ENCODE data around the gene SLC25A25. TPM values are rescaled to one million over a fixed set of nuclear protein-coding genes. Genes with fewer than 3 reads are reported as not detected.

SLC25A25 gene
- total and polyA plus RNA-seq, 2 of the 8 experiments (the other 6 are each of a cell fraction or from before 2014, with no cell fraction given) = 6.5 to 18.5 TPM

GRCh38 chr9:128055344-128056040 lies 12.5 kb upstream of the SLC25A25 start (continued):
- no peak for TF ChIP-seq CHD7 (IDR thresholded peaks at IDR 0.05; ENCODE audit: insufficient replicate concordance, low read length)
- TF ChIP-seq HDAC2 (IDR thresholded peaks at IDR 0.05; ENCODE audit: borderline replicate concordance in 1 of 2, low read depth in 2 of 2, low read length in 2 of 2) = no peak
- no peak for TF ChIP-seq RBBP5 (IDR thresholded peaks at IDR 0.05; ENCODE audit: borderline replicate concordance, low read depth, low read length)
- no peak for TF ChIP-seq SP2 (IDR thresholded peaks at IDR 0.05; ENCODE audit: low read length)
- TF ChIP-seq TAF1 (IDR thresholded peaks at IDR 0.05; ENCODE audit: low read depth, low read length) = no peak
- no peak for TF ChIP-seq SIRT6 (IDR thresholded peaks at IDR 0.05; ENCODE audit: low read length)
- no peak for TF ChIP-seq SAP30 (IDR thresholded peaks at IDR 0.05; ENCODE audit: insufficient read depth, insufficient replicate concordance, low read length)
- TF ChIP-seq RAD21 (IDR thresholded peaks at IDR 0.05 in 1 of 2, conservative IDR thresholded peaks at IDR 0.05 in 1 of 2; ENCODE audit: low read depth in 2 of 2, low read length in 2 of 2) = no peak
- no peak for TF ChIP-seq BRCA1 (IDR thresholded peaks at IDR 0.05; ENCODE audit: low read depth, low read length)
